H1 (cell line): ENCODE data around the gene CRYBA4. TPM values are rescaled to one million over a fixed set of nuclear protein-coding genes. Genes with fewer than 3 reads are reported as not detected.
A peak's percentile ranks its signal among the peaks of the same experiment; 100 is the strongest.

Source experiments
- CTCF ChIA-PET: fragments of 300-600 bp; sonication (Branson Sonifier 250); formaldehyde crosslinking; loops from one replicate; lab custom pipeline; 2021; ENCODE audit not compliant: partially characterized antibody; lab: Charles Lee
- POLR2A ChIA-PET: fragments of 300-600 bp; sonication (Branson Sonifier 250); formaldehyde crosslinking; loops from one replicate; lab custom pipeline; 2021; ENCODE audit warnings: inconsistent platforms; ENCODE audit not compliant: partially characterized antibody; lab: Charles Lee
- DNase-seq, 2 experiments: peaks; one replicate each; pipeline versions ENCODE4 v3.0.0 to v3.0.0-alpha.2; 2010 to 2022; ENCODE audit warnings: low spot score in 2 of 2, low read depth in 1 of 2, mixed read lengths in 1 of 2
- FAIRE-seq: peaks from 2 replicates; lab custom pipeline; 2011; peaks lifted over from hg19 to GRCh38; lab: Jason Lieb, UNC
- H2AFZ ChIP-seq: 2 replicates; pipeline ENCODE4 v1.8.1; 2012; ENCODE audit warnings: low read length, inconsistent platforms
- H2AK5ac ChIP-seq: 2 replicates; pipeline ENCODE4 v1.6.1; 2013; ENCODE audit warnings: low read depth, low read length
- H2BK120ac ChIP-seq: replicated peaks from 2 replicates; pipeline ENCODE3; 2013; ENCODE audit warnings: low read depth, low read length, inconsistent platforms
- H2BK12ac ChIP-seq: 2 replicates; pipeline ENCODE4 v1.6.1; 2013; ENCODE audit warnings: low read depth, low read length
- H2BK15ac ChIP-seq: 2 replicates; pipeline ENCODE4 v1.6.1; 2013; ENCODE audit warnings: low read length
- H2BK20ac ChIP-seq: 2 replicates; pipeline ENCODE4 v1.6.1; 2013; ENCODE audit warnings: low read length
- H2BK5ac ChIP-seq: 2 replicates; pipeline ENCODE4 v1.6.1; 2013; ENCODE audit warnings: low read depth, low read length
- H3K14ac ChIP-seq: 2 replicates; pipeline ENCODE4 v1.6.1; 2013; ENCODE audit warnings: inconsistent platforms; ENCODE audit not compliant: insufficient read length
- H3K18ac ChIP-seq: 2 replicates; pipeline ENCODE4 v1.6.1; 2013; ENCODE audit warnings: low read length; ENCODE audit errors: extremely low read depth
- H3K23ac ChIP-seq: 2 replicates; pipeline ENCODE4 v1.6.1; 2013; ENCODE audit warnings: inconsistent platforms; ENCODE audit not compliant: insufficient read length
- H3K23me2 ChIP-seq: 2 replicates; pipeline ENCODE4 v1.6.1; 2013; ENCODE audit warnings: low read depth, low read length
- H3K27ac ChIP-seq: 2 replicates; pipeline ENCODE4 v1.6.1; 2011; ENCODE audit warnings: low read depth, low read length, inconsistent platforms
- H3K27me3 ChIP-seq, 4 experiments: replicated peaks in 1 of 4; 1 replicate in 1 of 4; 2 replicates in 3 of 4; pipeline versions ENCODE4 v1.6.1 to v1.8.1; 2011 to 2013; ENCODE audit warnings: low read length in 3 of 4, mild to moderate bottlenecking in 3 of 4, inconsistent platforms in 2 of 4, mixed read lengths in 2 of 4, moderate library complexity in 1 of 4; ENCODE audit not compliant: control insufficient read depth in 3 of 4, insufficient read depth in 3 of 4; ENCODE audit errors: extremely low read depth in 1 of 4
- H3K36me3 ChIP-seq, 4 experiments: 2 replicates each; pipeline versions ENCODE4 v1.6.1 to v1.8.1; 2011 to 2013; ENCODE audit warnings: mild to moderate bottlenecking in 4 of 4, low read length in 3 of 4, moderate library complexity in 2 of 4, control low read depth in 1 of 4, inconsistent platforms in 1 of 4; ENCODE audit not compliant: insufficient read depth in 4 of 4, control insufficient read depth in 2 of 4
- H3K4ac ChIP-seq: replicated peaks from 2 replicates; pipeline ENCODE3; 2013; ENCODE audit warnings: low read length, low read depth, mixed read lengths, inconsistent platforms; ENCODE audit not compliant: insufficient read length
- H3K4me1 ChIP-seq, 4 experiments: replicated peaks in 1 of 4; 1 replicate in 1 of 4; 2 replicates in 3 of 4; pipeline versions ENCODE4 v1.6.1 to v1.8.1; 2011 to 2013; ENCODE audit warnings: low read length in 3 of 4, inconsistent platforms in 2 of 4, mixed read lengths in 1 of 4; ENCODE audit not compliant: insufficient read depth in 4 of 4, control insufficient read depth in 3 of 4
- H3K4me2 ChIP-seq, 2 experiments: 2 replicates each; pipeline versions ENCODE4 v1.6.1 to v1.8.1; 2011 to 2013; ENCODE audit warnings: low read depth in 2 of 2, low read length in 2 of 2, control low read depth in 1 of 2, inconsistent platforms in 1 of 2, mild to moderate bottlenecking in 1 of 2; ENCODE audit not compliant: insufficient read depth in 1 of 2
- H3K4me3 ChIP-seq, 4 experiments: fragments of 200-600, 300-600 bp in 1 of 4; sonication (generic), shearing (Covaris generic), sonication (Bioruptor Twin) in 1 of 4; 2 replicates each; pipeline versions ENCODE4 v1.5.1 to v1.8.1; 2011 to 2016; ENCODE audit warnings: low read length in 4 of 4, low read depth in 3 of 4, control low read depth in 2 of 4, inconsistent platforms in 2 of 4, mild to moderate bottlenecking in 2 of 4, mixed read lengths in 1 of 4, moderate library complexity in 1 of 4; ENCODE audit not compliant: insufficient read depth in 2 of 4; ENCODE audit errors: extremely low read depth in 1 of 4
- H3K56ac ChIP-seq: replicated peaks from 2 replicates; pipeline ENCODE3; 2013; ENCODE audit warnings: low read depth, mild to moderate bottlenecking, mixed read lengths, low read length, inconsistent platforms; ENCODE audit not compliant: insufficient read length
- H3K79me1 ChIP-seq: 2 replicates; pipeline ENCODE4 v1.6.1; 2013; ENCODE audit warnings: low read depth, low read length, control low read depth
- H3K79me2 ChIP-seq, 2 experiments: 2 replicates each; pipeline versions ENCODE4 v1.6.1 to v1.8.1; 2012 to 2013; ENCODE audit warnings: low read length in 2 of 2, mild to moderate bottlenecking in 2 of 2, inconsistent platforms in 1 of 2; ENCODE audit not compliant: insufficient read depth in 2 of 2, control insufficient read depth in 1 of 2
- H3K9ac ChIP-seq, 4 experiments: replicated peaks in 1 of 4; 1 replicate in 1 of 4; 2 replicates in 3 of 4; pipeline versions ENCODE4 v1.6.1 to v1.8.1; 2011 to 2013; ENCODE audit warnings: low read depth in 3 of 4, low read length in 3 of 4, control low read depth in 2 of 4, mild to moderate bottlenecking in 2 of 4, moderate library complexity in 2 of 4, inconsistent platforms in 1 of 4; ENCODE audit errors: extremely low read depth in 1 of 4
- H3K9me3 ChIP-seq, 2 experiments: 2 replicates each; pipeline versions ENCODE4 v1.6.1 to v1.8.1; 2012 to 2013; ENCODE audit warnings: mild to moderate bottlenecking in 2 of 2, moderate library complexity in 2 of 2, control low read depth in 1 of 2, inconsistent platforms in 1 of 2, low read depth in 1 of 2, low read length in 1 of 2, mixed read lengths in 1 of 2; ENCODE audit not compliant: insufficient read depth in 2 of 2
- H4K20me1 ChIP-seq, 2 experiments: replicated peaks in 1 of 2; 2 replicates each; pipeline versions ENCODE3 to v1.8.1; 2011 to 2013; ENCODE audit warnings: inconsistent platforms in 2 of 2, low read length in 2 of 2, mild to moderate bottlenecking in 1 of 2; ENCODE audit not compliant: insufficient read depth in 2 of 2, control insufficient read depth in 1 of 2
- H4K5ac ChIP-seq: 2 replicates; pipeline ENCODE4 v1.6.1; 2013; ENCODE audit warnings: low read length, low read depth, mixed read lengths, inconsistent platforms; ENCODE audit not compliant: insufficient read length
- H4K8ac ChIP-seq: 2 replicates; pipeline ENCODE4 v1.8.0; 2013; ENCODE audit warnings: mild to moderate bottlenecking, moderate library complexity, low read length, inconsistent platforms; ENCODE audit not compliant: insufficient read depth; ENCODE audit errors: extremely low read depth
- H4K91ac ChIP-seq: replicated peaks from 2 replicates; pipeline ENCODE3; 2013; ENCODE audit warnings: low read length, mixed read lengths, inconsistent platforms; ENCODE audit not compliant: insufficient read length
- ATF2 ChIP-seq: IDR thresholded peaks from 2 replicates; pipeline ENCODE4 v1.6.1; 2012; ENCODE audit warnings: low read length, inconsistent platforms
- KDM1A ChIP-seq: fragments of 200-600, 300-600 bp; sonication (generic); IDR thresholded peaks from 2 replicates; pipeline ENCODE4 v1.7.1; 2016; ENCODE audit warnings: mild to moderate bottlenecking, low read length, borderline replicate concordance
- POLR2AphosphoS5 ChIP-seq: IDR thresholded peaks from 2 replicates; pipeline ENCODE4 v1.6.1; 2011; ENCODE audit warnings: low read depth, low read length
- RXRA ChIP-seq: IDR thresholded peaks from 2 replicates; pipeline ENCODE4 v1.6.1; 2011; ENCODE audit warnings: low read depth, mild to moderate bottlenecking, low read length, moderate library complexity; ENCODE audit not compliant: insufficient read depth
- SIRT6 ChIP-seq: IDR thresholded peaks from one replicate; pipeline ENCODE4 v1.7.1; 2012; ENCODE audit warnings: low read length, inconsistent platforms
- WGBS, 2 experiments: shearing (Covaris generic) in 1 of 2; methylation state at CpG; one replicate each; pipeline versions ENCODE4 v1.1.6 to v1.1.7; 2013 to 2015; ENCODE audit warnings: low lambda C conversion rate in 2 of 2, mixed read lengths in 2 of 2, inconsistent platforms in 1 of 2, low coverage in 1 of 2, missing lambda C conversion rate in 1 of 2; ENCODE audit not compliant: insufficient replicate concordance in 2 of 2, insufficient coverage in 1 of 2, insufficient read length in 1 of 2; ENCODE audit errors: extremely low coverage in 1 of 2, missing lambda C conversion rate in 1 of 2; 5-methylcytosine and 5-hydroxymethylcytosine counted together
- polyA plus RNA-seq, 7 experiments: library from polyadenylated mRNA; depleted of rRNA in 3 of 7; stranded (reverse) in 5 of 7; unstranded in 2 of 7; fragments of >200 nt in 5 of 7; fragments of 200-250 nt in 2 of 7; gene quantifications; 1 replicate in 5 of 7; 2 replicates in 1 of 7; 4 replicates in 1 of 7; pipeline versions ENCODE4 v1.2.1 to v1.2.3, GENCODE V29; 2011 to 2013; ENCODE audit warnings: missing spikeins in 2 of 7, mixed read lengths in 2 of 7
- total RNA-seq: library from RNA; stranded (reverse); fragmentation: NEBNext Ultra II Directional; extraction: Animal tissue kit (Norgen Biotek cat#: 25700); gene quantifications from 2 replicates; pipeline ENCODE4 v1.2.1, GENCODE V29; 2021

The CRYBA4 gene
- total and polyA plus RNA-seq, 2 of the 8 experiments (the other 6 are each of a cell fraction or from before 2014, with no cell fraction given), result 0.67 to 3.1 TPM

GRCh38 chr22:26629988-26630761 is 8.4 kb downstream of the CRYBA4 start:
- no peak overlapping the region for H4K8ac ChIP-seq
- no peak overlapping the region for H3K4me2 ChIP-seq
- no peaks in the 10 kb centered on the region for H3K79me2 ChIP-seq
- no peak overlapping the region for H3K4ac ChIP-seq
- H3K36me3 ChIP-seq, result no peaks in the 10 kb centered on the region
- peaks cover 0 to under 1% of the 10 kb centered on the region in 2 experiments; a peak in 1 of 4 replicates for H3K9me3 ChIP-seq
- FAIRE-seq, result no peak
- no peak overlapping the region for H4K5ac ChIP-seq
- no peak overlapping the region for H3K4me3 ChIP-seq
- peak overlapping the region; percentile 90; the same call in 1 of the 2 replicates for H2AK5ac ChIP-seq
- H3K18ac ChIP-seq, result no peak overlapping the region
- no peak overlapping the region for H3K56ac ChIP-seq
- no peaks in the 10 kb centered on the region for H3K27me3 ChIP-seq
- H4K91ac ChIP-seq, result peak overlapping the region; percentile 5
- no peaks in the 10 kb centered on the region for H3K23me2 ChIP-seq
- 93% methylated on average over 18 of the region's 18 CpGs; no CpG with 5 or more reads in 1 of the 2 experiments for WGBS, 2 experiments
- no peak overlapping the region for H2BK5ac ChIP-seq
- H2BK15ac ChIP-seq, result peak overlapping the region; percentile 88; the same call in 1 of the 2 replicates
- no peaks in the 10 kb centered on the region for H3K79me1 ChIP-seq
- no peaks in the 10 kb centered on the region for H4K20me1 ChIP-seq
- no peak overlapping the region for H3K9ac ChIP-seq
- POLR2A ChIA-PET, result interaction anchor here (0.6 kb wide), 1 partner anchor 38 kb away, joined by 5 read pairs; no protein-coding TSS in a partner anchor
- no peak overlapping the region for H2AFZ ChIP-seq
- H3K4me1 ChIP-seq, result no peaks in the 10 kb centered on the region; a peak in 1 of 7 replicates
- no peak for DNase-seq
- H3K23ac ChIP-seq, result no peak overlapping the region
- H2BK120ac ChIP-seq, result no peak overlapping the region
- H3K27ac ChIP-seq, result no peak overlapping the region
- no peak overlapping the region for H3K14ac ChIP-seq
- H2BK12ac ChIP-seq, result peak overlapping the region; percentile 39; the same call in 1 of the 2 replicates
- H2BK20ac ChIP-seq, result no peak overlapping the region
- CTCF ChIA-PET, result interaction anchor here (0.7 to 1.2 kb wide), 3 partner anchors 13 to 101 kb away, joined by 3 read pairs; no protein-coding TSS in a partner anchor
- no peak for TF ChIP-seq RXRA
- TF ChIP-seq POLR2AphosphoS5, result no peak
- no peak for TF ChIP-seq SIRT6
- no peak for TF ChIP-seq ATF2
- TF ChIP-seq KDM1A, result peak; percentile 59; the same call in 1 of the 2 replicates
